ENCODE data around the gene ARHGEF10L.

Gene ARHGEF10L

GRCh38 chr1:17692645-17693044 lies 153.1 kb downstream of the ARHGEF10L start:
- no peak for FAIRE-seq
- no peak for DNase-seq (ENCODE audit: insufficient read length, low spot score)

- no peak for DNase-seq (ENCODE audit: insufficient read length, low spot score)
- no peak for FAIRE-seq
Observed at GRCh38 chr1:17696417-17697301, 157.2 kb downstream of the ARHGEF10L start.

- no peak for DNase-seq (ENCODE audit: insufficient read length, low spot score)
- no peak for FAIRE-seq
Observed at GRCh38 chr1:17697458-17697857, 158.0 kb downstream of the ARHGEF10L start.

GRCh38 chr1:17699581-17699980 lies 160.1 kb downstream of the ARHGEF10L start:
- DNase-seq (ENCODE audit: insufficient read length, low spot score) (no peak), FAIRE-seq (no peak)

- FAIRE-seq, result no peak
- DNase-seq (ENCODE audit: insufficient read length, low spot score), result no peak
Observed at GRCh38 chr1:17700945-17701810, 161.7 kb downstream of the ARHGEF10L start.

- DNase-seq (ENCODE audit: insufficient read length, low spot score) (no peak), FAIRE-seq (no peak)
Observed at GRCh38 chr1:17704176-17704575, 164.7 kb downstream of the ARHGEF10L start.

GRCh38 chr1:17706445-17706844 lies 166.9 kb downstream of the ARHGEF10L start:
- DNase-seq (ENCODE audit: insufficient read length, low spot score), result no peak
- no peak for FAIRE-seq

- no peak for DNase-seq (ENCODE audit: insufficient read length, low spot score)
- FAIRE-seq, result no peak
Observed at GRCh38 chr1:17709981-17710380, 170.5 kb downstream of the ARHGEF10L start.

- FAIRE-seq (no peak), DNase-seq (ENCODE audit: insufficient read length, low spot score) (no peak)
Observed at GRCh38 chr1:17710889-17711576, 171.5 kb downstream of the ARHGEF10L start.

- FAIRE-seq, result no peak
Observed at GRCh38 chr1:17711577-17711910, 172.0 kb downstream of the ARHGEF10L start.

GRCh38 chr1:17711941-17712340 lies 172.4 kb downstream of the ARHGEF10L start:
- no peak for FAIRE-seq
- DNase-seq (ENCODE audit: insufficient read length, low spot score), result no peak

More at GRCh38 chr1:17711577-17711910, 172.0 kb downstream of the ARHGEF10L start:
- no peak for DNase-seq (ENCODE audit: insufficient read length, low spot score)

GRCh38 chr1:17713993-17714392 lies 174.5 kb downstream of the ARHGEF10L start:
- no peak for FAIRE-seq
- no peak for DNase-seq (ENCODE audit: insufficient read length, low spot score)

GRCh38 chr1:17717594-17718535 lies 178.4 kb downstream of the ARHGEF10L start:
- FAIRE-seq, result no peak

GRCh38 chr1:17719874-17720273 lies 180.4 kb downstream of the ARHGEF10L start:
- DNase-seq (ENCODE audit: insufficient read length, low spot score) (no peak), FAIRE-seq (no peak)

More at GRCh38 chr1:17717594-17718535, 178.4 kb downstream of the ARHGEF10L start:
- no peak for DNase-seq (ENCODE audit: insufficient read length, low spot score)

GRCh38 chr1:17721444-17721843 lies 181.9 kb downstream of the ARHGEF10L start:
- DNase-seq (ENCODE audit: insufficient read length, low spot score) (no peak), FAIRE-seq (no peak)

- no peak for DNase-seq (ENCODE audit: insufficient read length, low spot score)
Observed at GRCh38 chr1:17723684-17724083, 184.2 kb downstream of the ARHGEF10L start.

GRCh38 chr1:17724150-17724549 lies 184.7 kb downstream of the ARHGEF10L start:
- DNase-seq (ENCODE audit: insufficient read length, low spot score) (no peak), FAIRE-seq (no peak)

More at GRCh38 chr1:17723684-17724083, 184.2 kb downstream of the ARHGEF10L start:
- FAIRE-seq, result no peak

GRCh38 chr1:17725084-17725719 lies 185.7 kb downstream of the ARHGEF10L start:
- FAIRE-seq (no peak), DNase-seq (ENCODE audit: insufficient read length, low spot score) (no peak)

- DNase-seq (ENCODE audit: insufficient read length, low spot score) (no peak), FAIRE-seq (no peak)
Observed at GRCh38 chr1:17725811-17726582, 186.5 kb downstream of the ARHGEF10L start.

Data from GM19239 (cell line).